K562 (cell line): Measurements from ENCODE around the gene PPRC1. TPM values are rescaled to one million over a fixed set of nuclear protein-coding genes. Genes with fewer than 3 reads are reported as not detected.

Experiments
- CBX5 ChIP-seq: IDR thresholded peaks from 2 replicates; pipeline ENCODE4 v1.6.1; 2014; ENCODE audit warnings: low read depth, borderline replicate concordance
- DDX20 ChIP-seq: fragments of 450-650 bp; IDR thresholded peaks from 2 replicates; pipeline ENCODE4 v1.6.1; 2016; ENCODE audit warnings: missing genetic modification characterization, low read depth, mild to moderate bottlenecking, missing compliant biosample characterization, moderate library complexity
- ELF4 ChIP-seq: fragments of 450-650 bp; formaldehyde crosslinking; IDR thresholded peaks from 2 replicates; pipeline ENCODE4 v1.4.0; 2022; ENCODE audit warnings: missing genetic modification characterization
- HIVEP1 ChIP-seq: fragments of 250-450 bp; sonication (Bioruptor Pico); IDR thresholded peaks from 2 replicates; pipeline ENCODE4 v1.4.0; 2020; ENCODE audit warnings: mild to moderate bottlenecking
- HNRNPH1 ChIP-seq: fragments of 200-400 bp; formaldehyde crosslinking; optimal IDR thresholded peaks from 2 replicates; pipeline ENCODE3; 2017; ENCODE audit warnings: low read depth, mild to moderate bottlenecking, low read length, moderate library complexity
- KLF1 ChIP-seq: fragments of 450-650 bp; IDR thresholded peaks from 2 replicates; pipeline ENCODE4 v1.6.1; 2016; ENCODE audit warnings: missing genetic modification characterization, missing compliant biosample characterization
- NCOA4 ChIP-seq: fragments of 450-650 bp; IDR thresholded peaks from 2 replicates; pipeline ENCODE4 v1.6.1; 2018; ENCODE audit warnings: mild to moderate bottlenecking; ENCODE audit not compliant: partially characterized antibody
- NELFE ChIP-seq: IDR thresholded peaks from 2 replicates; pipeline ENCODE4 v1.6.1; 2011; ENCODE audit warnings: mild to moderate bottlenecking; ENCODE audit not compliant: insufficient read depth, insufficient read length
- PTRF ChIP-seq: fragments of 450-650 bp; IDR thresholded peaks from 2 replicates; pipeline ENCODE4 v1.6.1; 2016; ENCODE audit warnings: mild to moderate bottlenecking, missing genetic modification characterization, missing compliant biosample characterization
- PTTG1 ChIP-seq: fragments of 450-650 bp; IDR thresholded peaks from 2 replicates; pipeline ENCODE4 v1.6.1; 2016; ENCODE audit warnings: low read depth, mild to moderate bottlenecking, missing genetic modification characterization, missing compliant biosample characterization
- PYGO2 ChIP-seq: fragments of 450-650 bp; IDR thresholded peaks from 2 replicates; pipeline ENCODE4 v1.6.1; 2016; ENCODE audit warnings: mild to moderate bottlenecking, missing genetic modification characterization, moderate library complexity, missing compliant biosample characterization
- RBBP5 ChIP-seq: fragments of 200-600 bp; sonication (generic); IDR thresholded peaks from 2 replicates; pipeline ENCODE4 v1.6.1; 2012; ENCODE audit warnings: borderline replicate concordance, mild to moderate bottlenecking, low read length, control low read depth, inconsistent platforms; ENCODE audit not compliant: insufficient read depth, poor library complexity, severe bottlenecking
- RBFOX2 ChIP-seq: fragments of 200-400 bp; formaldehyde crosslinking; IDR thresholded peaks from 2 replicates; pipeline ENCODE4 v1.6.1; 2017; ENCODE audit warnings: low read depth, mild to moderate bottlenecking, low read length, moderate library complexity
- RFX1 ChIP-seq: fragments of 450-650 bp; IDR thresholded peaks from 2 replicates; pipeline ENCODE4 v1.6.1; 2016; ENCODE audit warnings: mild to moderate bottlenecking, moderate library complexity
- SIN3A ChIP-seq, 2 experiments: fragments of 150-350 bp in 1 of 2; IDR thresholded peaks; 2 replicates each; pipeline ENCODE4 v1.6.1; 2011 to 2016; ENCODE audit warnings: borderline replicate concordance in 2 of 2, low read depth in 2 of 2, low read length in 2 of 2, mild to moderate bottlenecking in 2 of 2, moderate library complexity in 2 of 2; ENCODE audit not compliant: control insufficient read depth in 1 of 2
- TCF3 ChIP-seq: sonication (generic); formaldehyde crosslinking; IDR thresholded peaks from 2 replicates; pipeline ENCODE4 v1.4.0; 2020; ENCODE audit warnings: mild to moderate bottlenecking, missing genetic modification reagents
- TEAD1 ChIP-seq, 2 experiments: fragments of 450-650 bp in 1 of 2; sonication (generic) in 1 of 2; formaldehyde crosslinking; IDR thresholded peaks; 2 replicates each; pipeline versions ENCODE4 v1.4.0 to v1.8.0; 2020 to 2022; ENCODE audit warnings: mild to moderate bottlenecking in 2 of 2, missing genetic modification reagents in 1 of 2
- ZNF121 ChIP-seq: sonication (generic); formaldehyde crosslinking; conservative IDR thresholded peaks from 2 replicates; pipeline ENCODE4 v1.8.0; 2022; ENCODE audit warnings: missing genetic modification reagents
- ZNF124 ChIP-seq: sonication (generic); formaldehyde crosslinking; IDR thresholded peaks from 2 replicates; pipeline ENCODE4 v1.8.1; 2022; ENCODE audit warnings: missing genetic modification reagents
- ZNF175 ChIP-seq: fragments of 200-800 bp; sonication (Bioruptor generic); IDR thresholded peaks from 2 replicates; pipeline ENCODE4 v1.6.1; 2016; ENCODE audit warnings: low read depth, mild to moderate bottlenecking, missing genetic modification characterization, missing compliant biosample characterization
- ZNF197 ChIP-seq: fragments of 200-800 bp; sonication (Bioruptor generic); IDR thresholded peaks from 2 replicates; pipeline ENCODE4 v1.6.1; 2016; ENCODE audit warnings: low read depth, missing genetic modification characterization, missing compliant biosample characterization
- ZNF561 ChIP-seq: fragments of 450-650 bp; formaldehyde crosslinking; conservative IDR thresholded peaks from 2 replicates; pipeline ENCODE4 v1.4.0; 2020; ENCODE audit warnings: mild to moderate bottlenecking, moderate library complexity
- polyA plus RNA-seq, 8 experiments: library from polyadenylated mRNA; depleted of rRNA in 4 of 8; stranded (reverse) in 5 of 8; unstranded in 3 of 8; fragments of >200 nt; fragmentation: Nextera tagmentation in 2 of 8; fragmentation: Illumina TruSeq in 1 of 8; extraction: Ambion mirVana in 2 of 8; extraction: Trizol in 1 of 8; gene quantifications; 2 replicates each; pipeline versions ENCODE4 v1.2.1 to v1.2.3, GENCODE V29; 2011 to 2014; ENCODE audit warnings: inconsistent platforms in 1 of 8, missing spikeins in 1 of 8
- total RNA-seq, 7 experiments: library from RNA; depleted of rRNA in 6 of 7; stranded (reverse); fragments of >200 nt in 6 of 7; fragmentation: Illumina TruSeq in 2 of 7; extraction: Trizol in 2 of 7; gene quantifications; 2 replicates each; pipeline versions ENCODE4 v1.2.1 to v1.2.3, GENCODE V29; 2011 to 2021; ENCODE audit warnings: low replicate concordance in 1 of 7
- TF ChIP-seq, protein P1 (sequence below): fragments of 250-450 bp; sonication (Bioruptor Pico); IDR thresholded peaks from 2 replicates; pipeline ENCODE4 v1.4.0; 2020; ENCODE audit warnings: borderline replicate concordance
- TF ChIP-seq, protein P2 (sequence below): fragments of 450-650 bp; IDR thresholded peaks from 2 replicates; pipeline ENCODE4 v1.6.1; 2017; ENCODE audit warnings: mild to moderate bottlenecking, moderate library complexity
- TF ChIP-seq, protein P3 (sequence below): fragments of 450-650 bp; IDR thresholded peaks from one replicate; pipeline ENCODE4 v1.6.1; 2018; ENCODE audit warnings: mild to moderate bottlenecking, moderate library complexity; ENCODE audit not compliant: partially characterized antibody

Gene PPRC1
- total and polyA plus RNA-seq, 9 of the 15 experiments (the other 6 are each of a cell fraction or from before 2014, with no cell fraction given) = 8.5 to 47.1 (median 16.2) TPM

DNA sequence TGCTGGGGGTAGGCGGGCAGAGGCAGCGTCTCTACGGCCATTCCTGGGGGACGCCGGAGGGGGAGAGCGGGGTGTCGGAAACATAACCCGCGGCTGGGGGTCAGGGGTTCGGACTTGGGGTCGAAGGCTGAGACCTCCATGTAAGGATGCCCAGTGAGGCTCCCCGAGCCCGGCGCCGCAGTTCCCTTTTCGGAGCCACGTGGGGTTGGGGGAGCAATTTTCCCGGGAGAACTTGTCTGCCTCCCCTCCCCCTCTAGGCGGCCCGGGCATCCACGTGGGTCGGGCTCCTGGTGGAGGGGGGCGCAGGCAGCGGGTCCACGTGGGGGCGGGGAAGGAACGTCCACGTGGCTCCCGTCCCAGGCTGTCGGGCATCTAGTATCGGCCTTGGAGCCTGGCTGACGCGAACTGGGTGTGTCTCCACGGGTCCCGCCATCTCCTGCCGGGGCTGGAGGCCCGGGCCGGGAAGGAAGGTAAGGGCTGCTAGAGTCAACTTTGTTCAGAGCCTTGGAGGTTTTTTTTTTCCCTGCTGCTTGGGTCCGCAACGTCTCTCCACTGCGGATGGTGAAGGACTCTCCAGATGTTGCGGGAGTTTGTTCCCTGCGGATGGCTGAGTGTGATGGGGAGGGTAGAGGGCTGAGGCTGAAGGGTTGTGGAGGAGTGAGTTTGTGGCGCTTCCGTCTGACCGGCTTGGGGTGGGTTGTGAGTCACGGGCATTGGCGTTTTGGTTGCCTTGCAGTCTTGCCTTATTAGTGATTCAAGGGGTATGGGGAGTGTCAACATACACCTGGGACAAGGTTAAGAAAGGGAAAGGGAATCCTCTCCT, 744 bp downstream of the PPRC1 start (continued):
- peak; percentile 79 for TF ChIP-seq RBFOX2
- TF ChIP-seq ZNF175 = no peak
- no peak for TF ChIP-seq ZNF121 (CRISPR knock-in tag)
- TF ChIP-seq DDX20 (tag) = no peak
- no peak for TF ChIP-seq NCOA4
- TF ChIP-seq RFX1 = no peak
- no peak for TF ChIP-seq PTTG1 (tag)
- TF ChIP-seq NELFE = no peak
- no peak for TF ChIP-seq TCF3 (CRISPR knock-in tag)
- peak; percentile 92 to 95 for TF ChIP-seq SIN3A (IDR thresholded peaks at IDR 0.05; ENCODE audit: borderline replicate concordance in 2 of 2, control insufficient read depth in 1 of 2, low read depth in 2 of 2, low read length in 2 of 2)
- TF ChIP-seq CBX5 = no peak
- TF ChIP-seq HNRNPH1 = no peak
- no peak for TF ChIP-seq ZNF197
- TF ChIP-seq TEAD1 (CRISPR knock-in tag; IDR thresholded peaks at IDR 0.05) = no peak
- no peak for TF ChIP-seq PTRF
- TF ChIP-seq, protein P1, sequence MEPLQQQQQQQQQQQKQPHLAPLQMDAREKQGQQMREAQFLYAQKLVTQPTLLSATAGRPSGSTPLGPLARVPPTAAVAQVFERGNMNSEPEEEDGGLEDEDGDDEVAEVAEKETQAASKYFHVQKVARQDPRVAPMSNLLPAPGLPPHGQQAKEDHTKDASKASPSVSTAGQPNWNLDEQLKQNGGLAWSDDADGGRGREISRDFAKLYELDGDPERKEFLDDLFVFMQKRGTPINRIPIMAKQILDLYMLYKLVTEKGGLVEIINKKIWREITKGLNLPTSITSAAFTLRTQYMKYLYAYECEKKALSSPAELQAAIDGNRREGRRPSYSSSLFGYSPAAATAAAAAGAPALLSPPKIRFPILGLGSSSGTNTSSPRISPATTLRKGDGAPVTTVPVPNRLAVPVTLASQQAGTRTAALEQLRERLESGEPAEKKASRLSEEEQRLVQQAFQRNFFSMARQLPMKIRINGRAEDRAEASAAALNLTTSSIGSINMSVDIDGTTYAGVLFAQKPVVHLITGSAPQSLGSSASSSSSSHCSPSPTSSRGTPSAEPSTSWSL (CRISPR knock-in tag) = no peak
- no peak for TF ChIP-seq KLF1 (tag)
- TF ChIP-seq HIVEP1 (CRISPR knock-in tag) = no peak
- no peak for TF ChIP-seq ZNF561 (CRISPR knock-in tag)
- TF ChIP-seq, protein P2, sequence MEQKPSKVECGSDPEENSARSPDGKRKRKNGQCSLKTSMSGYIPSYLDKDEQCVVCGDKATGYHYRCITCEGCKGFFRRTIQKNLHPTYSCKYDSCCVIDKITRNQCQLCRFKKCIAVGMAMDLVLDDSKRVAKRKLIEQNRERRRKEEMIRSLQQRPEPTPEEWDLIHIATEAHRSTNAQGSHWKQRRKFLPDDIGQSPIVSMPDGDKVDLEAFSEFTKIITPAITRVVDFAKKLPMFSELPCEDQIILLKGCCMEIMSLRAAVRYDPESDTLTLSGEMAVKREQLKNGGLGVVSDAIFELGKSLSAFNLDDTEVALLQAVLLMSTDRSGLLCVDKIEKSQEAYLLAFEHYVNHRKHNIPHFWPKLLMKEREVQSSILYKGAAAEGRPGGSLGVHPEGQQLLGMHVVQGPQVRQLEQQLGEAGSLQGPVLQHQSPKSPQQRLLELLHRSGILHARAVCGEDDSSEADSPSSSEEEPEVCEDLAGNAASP = no peak
- TF ChIP-seq, protein P3, sequence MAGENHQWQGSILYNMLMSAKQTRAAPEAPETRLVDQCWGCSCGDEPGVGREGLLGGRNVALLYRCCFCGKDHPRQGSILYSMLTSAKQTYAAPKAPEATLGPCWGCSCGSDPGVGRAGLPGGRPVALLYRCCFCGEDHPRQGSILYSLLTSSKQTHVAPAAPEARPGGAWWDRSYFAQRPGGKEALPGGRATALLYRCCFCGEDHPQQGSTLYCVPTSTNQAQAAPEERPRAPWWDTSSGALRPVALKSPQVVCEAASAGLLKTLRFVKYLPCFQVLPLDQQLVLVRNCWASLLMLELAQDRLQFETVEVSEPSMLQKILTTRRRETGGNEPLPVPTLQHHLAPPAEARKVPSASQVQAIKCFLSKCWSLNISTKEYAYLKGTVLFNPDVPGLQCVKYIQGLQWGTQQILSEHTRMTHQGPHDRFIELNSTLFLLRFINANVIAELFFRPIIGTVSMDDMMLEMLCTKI = no peak
- TF ChIP-seq ZNF124 = no peak
- no peak for TF ChIP-seq RBBP5
- no peak for TF ChIP-seq ELF4 (CRISPR knock-in tag)
- no peak for TF ChIP-seq PYGO2 (tag)
